ENCODE data around the gene ARHGEF4. TPM values are rescaled to one million over a fixed set of nuclear protein-coding genes. Genes with fewer than 3 reads are reported as not detected.

Gene ARHGEF4
- total RNA-seq, 2 donors from 2014 or later = 1.1 to 3.0 TPM

- DNase-seq (no peak), ATAC-seq (no peak)
- intact Hi-C loops (cut with DNase I, micrococcal nuclease) = no loop called here
These were observed 26.2 kb upstream of the ARHGEF4 start for GRCh38 chr2:130810490-130810889.

GRCh38 chr2:130813722-130814121 is 23.0 kb upstream of the ARHGEF4 start:
- intact Hi-C loops (cut with DNase I, micrococcal nuclease) = no loop called here
- peak; percentile 54 for ATAC-seq
- DNase-seq = no peak

- DNase-seq (no peak), ATAC-seq (no peak)
- intact Hi-C loops (cut with DNase I, micrococcal nuclease) = no loop called here
These were observed 21.6 kb upstream of the ARHGEF4 start for GRCh38 chr2:130814931-130815680.

DNA sequence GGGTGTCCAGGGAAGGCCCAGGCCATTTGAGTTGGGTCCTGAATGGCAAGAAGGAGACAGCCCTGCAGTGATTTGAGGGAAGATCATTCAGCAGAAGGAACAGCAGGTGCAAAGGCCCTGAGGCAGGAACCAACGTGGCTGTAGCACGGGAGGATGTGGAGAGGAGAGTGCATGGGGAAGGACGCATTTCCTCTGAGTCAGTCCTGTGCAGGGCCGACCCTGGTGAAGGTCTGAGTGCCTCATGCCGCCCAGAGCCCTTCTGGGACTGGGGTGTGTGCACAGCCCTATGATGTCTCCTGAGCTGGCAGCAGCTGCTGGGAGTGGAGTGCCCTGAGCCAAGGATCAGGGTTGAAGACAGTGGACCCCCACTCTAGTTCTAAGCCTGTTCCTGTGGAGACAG is 17.9 kb upstream of the ARHGEF4 start:
- DNase-seq (no peak), ATAC-seq (no peak)
- intact Hi-C loops (cut with DNase I, micrococcal nuclease) = no loop called here

- ATAC-seq (no peak), DNase-seq (no peak)
- intact Hi-C loops (cut with DNase I, micrococcal nuclease) = no loop called here
These were observed 17.5 kb upstream of the ARHGEF4 start for GRCh38 chr2:130819226-130819607.

DNA sequence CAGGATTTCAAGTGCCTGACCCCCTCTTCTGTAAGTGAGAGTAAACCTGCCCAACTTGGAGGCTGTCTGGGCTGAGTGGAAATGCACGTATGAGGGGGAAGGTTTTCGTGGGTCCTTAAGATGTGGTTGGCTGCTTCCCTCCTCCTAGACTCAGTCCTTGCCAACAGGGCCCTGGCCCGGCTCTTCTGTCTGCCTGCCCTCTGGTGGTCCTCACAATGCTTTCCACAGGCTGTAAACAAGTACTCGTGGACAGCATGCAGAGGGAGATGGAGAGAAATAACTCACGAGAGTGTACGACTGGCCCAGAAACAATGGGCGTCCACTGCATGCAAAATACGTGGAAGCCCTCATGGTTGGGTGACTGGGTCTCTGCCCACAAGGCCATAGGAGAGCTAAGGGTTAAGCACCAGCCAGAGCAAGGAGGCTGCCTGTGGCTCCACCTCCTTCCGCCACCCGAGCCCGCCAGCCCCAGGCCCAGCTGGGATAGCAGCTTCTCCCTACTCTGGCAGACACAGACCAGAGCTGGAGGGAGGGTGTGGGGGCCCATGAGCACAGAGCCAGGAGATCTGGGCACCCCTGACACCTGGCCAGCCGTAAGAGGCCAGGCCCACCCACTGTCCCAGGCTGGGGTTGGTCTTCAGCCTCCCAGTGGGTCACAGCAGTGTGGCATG is 17.0 kb upstream of the ARHGEF4 start:
- intact Hi-C loops (cut with DNase I, micrococcal nuclease) = no loop called here
- DNase-seq = no peak

GRCh38 chr2:130820279-130820861 is 16.3 kb upstream of the ARHGEF4 start:
- DNase-seq = no peak
- intact Hi-C loops (cut with DNase I, micrococcal nuclease) = no loop called here
- no peak for ATAC-seq

More for the DNA sequence above, 17.0 kb upstream of the ARHGEF4 start:
- ATAC-seq = no peak

GRCh38 chr2:130821867-130822266 is 14.8 kb upstream of the ARHGEF4 start:
- intact Hi-C loops (cut with DNase I, micrococcal nuclease) = no loop called here
- ATAC-seq (no peak), DNase-seq (no peak)

DNA sequence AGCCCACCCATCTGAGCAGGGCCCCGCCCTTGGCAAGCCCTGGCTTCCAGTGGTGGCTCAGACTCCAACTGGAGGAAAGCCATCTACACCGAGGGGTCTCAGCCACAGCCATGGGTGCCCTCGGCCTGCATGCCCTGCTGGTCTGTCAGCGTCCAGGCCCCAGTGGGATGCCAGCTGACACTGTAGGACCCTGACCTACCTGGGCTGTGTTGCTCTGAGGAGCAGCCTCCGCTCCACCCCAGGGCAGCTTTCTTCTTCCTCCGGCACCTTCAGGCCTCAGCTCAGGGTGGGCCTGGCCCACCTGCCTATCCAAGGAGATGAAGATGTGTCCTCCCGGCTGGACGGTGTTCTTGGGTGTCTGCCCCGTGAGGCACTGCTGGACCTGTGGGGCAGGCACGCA is 13.9 kb upstream of the ARHGEF4 start:
- ATAC-seq (no peak), DNase-seq (no peak)
- intact Hi-C loops (cut with DNase I, micrococcal nuclease) = no loop called here

DNA sequence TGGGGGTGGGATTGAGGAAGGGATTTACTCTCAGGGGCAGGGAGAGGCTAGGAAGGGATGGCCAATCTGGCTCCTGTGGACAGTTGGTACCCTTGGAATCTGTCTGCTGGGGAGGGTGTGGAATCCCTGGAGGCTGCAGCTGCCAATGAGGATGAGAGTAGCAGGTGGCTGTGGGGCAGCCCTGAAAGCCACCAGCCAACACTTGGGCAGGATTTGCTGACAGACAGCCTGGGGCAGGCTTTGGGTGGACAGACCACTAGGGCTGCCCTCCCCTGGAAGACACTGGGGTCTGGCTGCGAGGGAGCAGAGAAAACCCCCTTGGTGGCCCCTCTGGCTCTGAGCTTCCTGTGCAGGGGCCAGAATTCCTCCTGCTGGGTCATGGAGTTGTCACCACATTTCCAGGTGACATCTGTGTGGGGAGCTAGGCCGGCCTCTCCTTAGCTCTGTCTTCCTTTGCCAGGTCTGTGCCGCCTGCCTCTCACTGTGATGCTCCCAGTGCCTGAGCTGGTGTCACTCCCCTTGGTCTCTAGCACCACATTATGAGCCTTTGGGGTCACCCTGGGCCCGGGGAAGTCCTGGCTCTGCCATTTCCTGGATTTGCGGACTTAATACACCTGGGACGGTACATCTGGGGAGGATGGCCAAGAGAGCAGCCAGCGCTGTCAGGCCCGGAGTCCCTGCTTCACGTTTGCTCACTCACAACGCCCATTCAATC is 13.4 kb upstream of the ARHGEF4 start:
- ATAC-seq (no peak), DNase-seq (no peak)
- intact Hi-C loops (cut with DNase I, micrococcal nuclease) = no loop called here

GRCh38 chr2:130823886-130824491 is 12.7 kb upstream of the ARHGEF4 start:
- intact Hi-C loops (cut with DNase I, micrococcal nuclease) = no loop called here

DNA sequence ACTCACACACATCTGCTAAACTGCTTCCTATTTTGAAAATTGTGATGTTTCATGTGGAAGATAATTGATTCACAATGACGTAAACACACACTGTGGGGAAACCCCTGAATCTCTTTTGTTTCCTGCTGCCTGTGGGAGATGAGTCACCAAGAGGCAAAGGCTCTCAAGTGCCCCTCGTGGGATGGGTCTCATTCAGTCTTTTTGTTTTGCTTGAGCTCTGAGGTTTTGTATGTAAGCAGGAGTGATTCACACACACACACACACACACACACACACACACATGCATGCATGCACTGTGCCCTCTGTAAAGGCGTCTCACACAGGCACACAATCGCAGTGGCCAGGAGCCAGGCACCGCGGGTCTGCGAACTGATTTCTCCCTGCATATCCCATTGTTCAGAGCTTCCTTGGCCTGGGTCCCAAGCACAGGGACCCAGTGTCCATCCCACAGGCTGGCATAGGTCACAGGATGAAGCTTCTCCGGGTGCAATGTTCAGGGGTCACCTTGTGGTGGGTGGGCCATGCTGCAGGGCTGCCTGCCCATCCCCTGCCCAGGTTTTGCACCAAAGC is 12.1 kb upstream of the ARHGEF4 start:
- DNase-seq = no peak
- intact Hi-C loops (cut with DNase I, micrococcal nuclease) = no loop called here
- peak; percentile 42 for ATAC-seq

More at GRCh38 chr2:130823886-130824491, 12.7 kb upstream of the ARHGEF4 start:
- no peak for ATAC-seq
- no peak for DNase-seq

- ATAC-seq = no peak
- DNase-seq = no peak
- intact Hi-C loops (cut with DNase I, micrococcal nuclease) = no loop called here
These were observed 11.3 kb upstream of the ARHGEF4 start for GRCh38 chr2:130825231-130825965.

DNA sequence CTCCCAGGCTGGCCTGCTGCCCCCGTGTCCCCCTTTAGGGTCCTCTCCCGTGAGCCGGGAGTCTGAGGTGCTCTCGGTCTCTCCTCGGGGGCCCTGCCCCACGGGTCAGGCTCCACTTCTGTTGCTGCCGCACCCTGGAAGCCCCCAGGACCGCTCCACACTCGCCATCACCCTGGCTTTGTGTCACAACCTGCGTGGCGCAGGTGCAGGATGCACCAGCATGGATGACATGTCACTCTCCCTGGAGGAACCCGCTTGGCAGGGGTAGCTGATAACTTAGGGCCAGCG is 10.8 kb upstream of the ARHGEF4 start:
- no peak for ATAC-seq
- intact Hi-C loops (cut with DNase I, micrococcal nuclease) = no loop called here

DNA sequence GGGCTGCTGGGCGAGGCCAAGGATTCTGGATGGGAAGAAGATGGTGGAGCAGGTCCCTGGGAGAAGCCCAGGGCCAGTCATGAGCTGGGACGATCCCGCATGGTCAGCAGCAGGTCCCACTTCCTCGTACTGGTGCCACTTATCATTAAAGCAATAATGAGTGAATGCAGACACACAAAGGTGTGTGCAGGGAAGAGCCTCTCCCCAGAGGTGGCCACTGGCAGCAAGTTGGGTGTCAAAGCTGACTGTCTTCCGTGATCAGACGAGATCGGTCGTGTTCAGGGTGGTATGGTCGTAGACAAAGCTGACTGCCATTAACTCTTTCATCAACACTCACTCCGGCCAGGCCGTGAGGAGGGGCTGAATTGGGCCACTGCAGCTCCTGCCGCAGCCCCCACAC is 10.3 kb upstream of the ARHGEF4 start:
- no peak for DNase-seq
- ATAC-seq = peak; percentile 64
- intact Hi-C loops (cut with DNase I, micrococcal nuclease) = no loop called here

More for the DNA sequence above, 10.8 kb upstream of the ARHGEF4 start:
- no peak for DNase-seq

DNA sequence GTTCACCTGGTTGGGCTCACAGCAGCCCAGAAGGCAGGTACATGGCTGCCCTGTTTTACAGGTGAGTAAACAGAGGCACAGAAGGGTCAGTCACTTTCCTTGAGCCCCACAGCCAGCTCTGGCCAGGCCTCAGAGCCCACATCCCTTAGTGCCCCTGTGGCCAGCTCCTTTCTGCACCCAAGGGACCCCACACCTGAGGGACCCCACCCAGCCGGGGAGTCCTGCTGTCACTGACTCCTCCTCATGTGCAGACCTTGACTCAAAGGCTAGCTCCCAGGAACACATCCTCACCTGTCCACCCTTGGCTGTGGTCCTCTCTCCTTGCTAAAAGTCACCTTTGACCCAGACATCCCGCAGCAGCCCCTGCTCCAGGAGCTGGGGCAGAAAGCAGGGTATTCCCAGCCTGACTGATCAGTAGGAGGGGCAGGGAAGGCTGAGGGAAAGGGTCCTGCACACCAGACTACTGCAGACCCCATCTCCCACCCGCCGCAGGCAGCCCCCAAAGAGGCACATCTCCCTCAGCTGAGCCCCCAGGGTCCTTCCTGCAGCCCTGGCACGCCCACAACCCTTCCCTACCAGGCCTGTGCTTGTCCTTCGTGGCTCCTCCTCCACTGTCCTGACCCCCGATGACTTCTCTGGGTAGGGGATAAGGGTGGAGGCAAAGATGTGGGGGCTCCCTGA is 9.8 kb upstream of the ARHGEF4 start:
- intact Hi-C loops (cut with DNase I, micrococcal nuclease) = no loop called here
- ATAC-seq = no peak
- DNase-seq = no peak

GRCh38 chr2:130827502-130828251 is 9.0 kb upstream of the ARHGEF4 start:
- intact Hi-C loops (cut with DNase I, micrococcal nuclease) = no loop called here
- ATAC-seq = no peak
- no peak for DNase-seq
